BLaER1 (cell line): ENCODE measurements around the gene CHSY3.

Experiments
- H3K27ac ChIP-seq: shearing (Covaris generic); formaldehyde crosslinking; 2 replicates; pipeline ENCODE4 v1.8.1; 2022
- H3K27me3 ChIP-seq: shearing (Covaris generic); formaldehyde crosslinking; 2 replicates; pipeline ENCODE4 v1.8.1; 2022
- H3K36me3 ChIP-seq: shearing (Covaris generic); formaldehyde crosslinking; 2 replicates; pipeline ENCODE4 v1.8.1; 2022
- H3K4me1 ChIP-seq: shearing (Covaris generic); formaldehyde crosslinking; 2 replicates; pipeline ENCODE4 v1.8.1; 2022
- H3K4me2 ChIP-seq: shearing (Covaris generic); formaldehyde crosslinking; 2 replicates; pipeline ENCODE4 v1.8.1; 2022
- H3K4me3 ChIP-seq: shearing (Covaris generic); formaldehyde crosslinking; 2 replicates; pipeline ENCODE4 v1.8.1; 2022
- H3K9ac ChIP-seq: shearing (Covaris generic); formaldehyde crosslinking; 2 replicates; pipeline ENCODE4 v1.8.1; 2022
- H3K9me3 ChIP-seq: shearing (Covaris generic); formaldehyde crosslinking; 2 replicates; pipeline ENCODE4 v1.8.1; 2022
- H4K20me1 ChIP-seq: shearing (Covaris generic); formaldehyde crosslinking; 2 replicates; pipeline ENCODE4 v1.8.1; 2022
- Cebpa-rat ChIP-seq: shearing (Covaris generic); IDR thresholded peaks from 2 replicates; pipeline ENCODE4 v1.8.1; 2022

Gene CHSY3

GRCh38 chr5:129943936-129944335, 39.7 kb downstream of the CHSY3 start:
- no peaks in the 10 kb centered on the region for H3K36me3 ChIP-seq
- H3K9ac ChIP-seq = no peak overlapping the region
- TF ChIP-seq Cebpa-rat = no peak
- H3K27ac ChIP-seq = no peak overlapping the region
- no peaks in the 10 kb centered on the region for H3K4me1 ChIP-seq
- H3K4me2 ChIP-seq = no peak overlapping the region
- no peaks in the 10 kb centered on the region for H4K20me1 ChIP-seq
- peaks cover 2% of the 10 kb centered on the region; the same call in 1 of the 2 replicates for H3K9me3 ChIP-seq
- H3K27me3 ChIP-seq = no peaks in the 10 kb centered on the region
- H3K4me3 ChIP-seq = no peak overlapping the region

GRCh38 chr5:129945028-129945427, 40.8 kb downstream of the CHSY3 start:
- Histone ChIP-seq H3K4me3 (no peak overlapping the region), H3K27me3 (no peaks in the 10 kb centered on the region), H3K4me2 (no peak overlapping the region), H3K4me1 (no peaks in the 10 kb centered on the region), H3K27ac (no peak overlapping the region), H3K36me3 (no peaks in the 10 kb centered on the region), H3K9me3 (no peaks in the 10 kb centered on the region), H3K9ac (no peak overlapping the region), H4K20me1 (no peaks in the 10 kb centered on the region)
- no peak for TF ChIP-seq Cebpa-rat

GRCh38 chr5:129945774-129946270, 41.6 kb downstream of the CHSY3 start:
- Histone ChIP-seq H3K4me3 (no peak overlapping the region), H3K27me3 (no peaks in the 10 kb centered on the region), H3K4me2 (no peak overlapping the region), H3K36me3 (no peaks in the 10 kb centered on the region), H3K9ac (no peak overlapping the region), H4K20me1 (no peaks in the 10 kb centered on the region), H3K4me1 (no peaks in the 10 kb centered on the region), H3K27ac (no peak overlapping the region), H3K9me3 (no peaks in the 10 kb centered on the region)
- no peak for TF ChIP-seq Cebpa-rat

- Histone ChIP-seq H3K36me3 (no peaks in the 10 kb centered on the region), H4K20me1 (no peaks in the 10 kb centered on the region), H3K4me1 (no peaks in the 10 kb centered on the region), H3K27me3 (no peaks in the 10 kb centered on the region), H3K9ac (no peak overlapping the region), H3K27ac (no peak overlapping the region), H3K9me3 (peaks cover 6% of the 10 kb centered on the region; the same call in 1 of the 2 replicates), H3K4me2 (no peak overlapping the region), H3K4me3 (no peak overlapping the region)
- TF ChIP-seq Cebpa-rat = no peak
These were observed 46.8 kb downstream of the CHSY3 start for GRCh38 chr5:129951039-129951438.

GRCh38 chr5:129958581-129958980, 54.3 kb downstream of the CHSY3 start:
- Histone ChIP-seq H3K4me3 (no peak overlapping the region), H3K9ac (no peak overlapping the region), H3K4me2 (no peak overlapping the region), H3K4me1 (peaks cover 24% of the 10 kb centered on the region), H4K20me1 (no peaks in the 10 kb centered on the region), H3K27me3 (no peaks in the 10 kb centered on the region), H3K9me3 (peaks cover 6% of the 10 kb centered on the region; the same call in 1 of the 2 replicates), H3K36me3 (no peaks in the 10 kb centered on the region), H3K27ac (no peak overlapping the region)
- no peak for TF ChIP-seq Cebpa-rat

- no peaks in the 10 kb centered on the region for H3K9me3 ChIP-seq
- H3K4me3 ChIP-seq = no peak overlapping the region
These were observed 56.6 kb downstream of the CHSY3 start for GRCh38 chr5:129960831-129961230.

GRCh38 chr5:129962506-129962905, 58.2 kb downstream of the CHSY3 start:
- Histone ChIP-seq H3K4me2 (peak overlapping the region; percentile 67), H3K4me3 (no peak overlapping the region), H3K27ac (peak overlapping the region; percentile 33; the same call in 1 of the 2 replicates), H3K9me3 (no peaks in the 10 kb centered on the region), H3K27me3 (no peaks in the 10 kb centered on the region), H3K9ac (no peak overlapping the region), H4K20me1 (no peaks in the 10 kb centered on the region), H3K36me3 (no peaks in the 10 kb centered on the region), H3K4me1 (peaks cover 28% of the 10 kb centered on the region)
- TF ChIP-seq Cebpa-rat = no peak

More at GRCh38 chr5:129960831-129961230, 56.6 kb downstream of the CHSY3 start:
- H3K36me3 ChIP-seq = no peaks in the 10 kb centered on the region
- no peak overlapping the region for H3K9ac ChIP-seq
- no peaks in the 10 kb centered on the region for H3K27me3 ChIP-seq
- H3K4me1 ChIP-seq = peaks cover 28% of the 10 kb centered on the region
- no peaks in the 10 kb centered on the region for H4K20me1 ChIP-seq
- H3K27ac ChIP-seq = no peak overlapping the region
- no peak overlapping the region for H3K4me2 ChIP-seq
- TF ChIP-seq Cebpa-rat = no peak

GRCh38 chr5:129963359-129963758, 59.1 kb downstream of the CHSY3 start:
- Histone ChIP-seq H3K4me3 (no peak overlapping the region), H3K9me3 (no peaks in the 10 kb centered on the region)

GRCh38 chr5:129966071-129966470, 61.8 kb downstream of the CHSY3 start:
- H3K27me3 ChIP-seq = no peaks in the 10 kb centered on the region

More at GRCh38 chr5:129963359-129963758, 59.1 kb downstream of the CHSY3 start:
- TF ChIP-seq Cebpa-rat = no peak
- H3K4me2 ChIP-seq = peak overlapping the region; percentile 67
- no peak overlapping the region for H3K9ac ChIP-seq
- H3K4me1 ChIP-seq = peaks cover 28% of the 10 kb centered on the region
- no peaks in the 10 kb centered on the region for H3K36me3 ChIP-seq
- no peaks in the 10 kb centered on the region for H3K27me3 ChIP-seq
- H3K27ac ChIP-seq = peak overlapping the region; percentile 33; the same call in 1 of the 2 replicates
- H4K20me1 ChIP-seq = no peaks in the 10 kb centered on the region

GRCh38 chr5:129971714-129972113, 67.4 kb downstream of the CHSY3 start:
- H3K27ac ChIP-seq = no peak overlapping the region
- peak overlapping the region; percentile 47 for H3K4me2 ChIP-seq
- no peaks in the 10 kb centered on the region for H3K36me3 ChIP-seq
- no peak overlapping the region for H3K4me3 ChIP-seq
- H3K9me3 ChIP-seq = no peaks in the 10 kb centered on the region
- H3K27me3 ChIP-seq = no peaks in the 10 kb centered on the region
- TF ChIP-seq Cebpa-rat = no peak
- H4K20me1 ChIP-seq = no peaks in the 10 kb centered on the region
- peaks cover 18% of the 10 kb centered on the region for H3K4me1 ChIP-seq
- H3K9ac ChIP-seq = no peak overlapping the region

More at GRCh38 chr5:129966071-129966470, 61.8 kb downstream of the CHSY3 start:
- Histone ChIP-seq H3K4me1 (peaks cover 28% of the 10 kb centered on the region), H3K4me3 (no peak overlapping the region), H3K4me2 (no peak overlapping the region), H3K36me3 (no peaks in the 10 kb centered on the region), H4K20me1 (no peaks in the 10 kb centered on the region), H3K9me3 (no peaks in the 10 kb centered on the region), H3K9ac (no peak overlapping the region), H3K27ac (no peak overlapping the region)
- TF ChIP-seq Cebpa-rat = no peak
